ENCODE data around the gene NPEPL1. TPM values are rescaled to one million over a fixed set of nuclear protein-coding genes. Genes with fewer than 3 reads are reported as not detected.

Gene NPEPL1
- total RNA-seq, 2 donors from 2014 or later, result 31.4 to 38.2 TPM

DNA sequence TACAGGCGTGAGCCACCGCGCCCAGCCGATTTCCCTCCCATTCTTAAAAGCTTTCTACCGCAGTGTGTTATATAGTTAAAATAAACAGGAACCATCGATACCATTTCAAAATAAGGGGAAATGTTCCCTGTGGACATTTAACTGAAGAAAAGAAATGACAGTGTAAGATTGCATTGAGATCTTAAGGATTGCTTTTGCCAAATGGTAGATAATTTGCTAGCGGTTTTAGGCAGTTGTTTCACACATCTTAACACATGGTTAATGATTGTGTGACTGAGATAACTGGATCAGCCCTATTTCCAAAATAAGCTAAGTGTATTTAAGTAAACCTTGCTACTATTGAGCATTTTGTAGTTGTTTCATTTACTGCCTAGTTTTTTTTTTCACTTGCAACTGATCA lies 25.9 kb upstream of the NPEPL1 start:
- peaks cover 0 to 16% of the 10 kb centered on the region in 2 donors for H3K36me3 ChIP-seq (replicated peaks in 1 of 2; ENCODE audit: insufficient read depth in 1 of 2, low read depth in 2 of 2)
- no peak overlapping the region for H3K27ac ChIP-seq

DNA sequence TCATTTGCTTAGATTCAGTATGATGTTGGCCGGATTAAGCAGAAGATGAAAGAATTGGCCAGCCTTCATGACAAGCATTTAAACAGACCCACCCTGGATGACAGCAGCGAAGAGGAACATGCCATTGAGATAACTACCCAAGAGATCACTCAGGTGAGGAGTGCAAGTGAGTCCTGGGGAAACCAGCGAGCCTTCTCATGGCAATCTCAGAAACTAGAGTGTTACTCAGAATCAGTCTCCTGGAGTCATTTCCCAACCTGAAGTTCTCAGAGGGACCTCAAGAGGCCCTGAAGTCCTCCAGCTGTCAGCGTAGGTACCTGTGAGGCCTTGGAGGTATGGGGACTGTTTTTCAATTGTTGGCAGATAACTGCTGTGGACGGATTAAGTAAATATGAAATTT lies 24.6 kb upstream of the NPEPL1 start:
- WGBS, 2 donors, result 80 to 89% methylated on average over 5 of the region's 5 CpGs
- Histone ChIP-seq H3K4me3 (no peak overlapping the region), H3K27ac (no peak overlapping the region), H3K36me3 (replicated peaks in 1 of 2; ENCODE audit: insufficient read depth in 1 of 2, low read depth in 2 of 2) (peaks cover 0 to 16% of the 10 kb centered on the region in 2 donors), H3K27me3 (no peaks in the 10 kb centered on the region), H3K4me1 (no peaks in the 10 kb centered on the region), H3K9me3 (no peaks in the 10 kb centered on the region)
- intact Hi-C loops (cut with DNase I), result no loop called here
- TF ChIP-seq, protein P1, sequence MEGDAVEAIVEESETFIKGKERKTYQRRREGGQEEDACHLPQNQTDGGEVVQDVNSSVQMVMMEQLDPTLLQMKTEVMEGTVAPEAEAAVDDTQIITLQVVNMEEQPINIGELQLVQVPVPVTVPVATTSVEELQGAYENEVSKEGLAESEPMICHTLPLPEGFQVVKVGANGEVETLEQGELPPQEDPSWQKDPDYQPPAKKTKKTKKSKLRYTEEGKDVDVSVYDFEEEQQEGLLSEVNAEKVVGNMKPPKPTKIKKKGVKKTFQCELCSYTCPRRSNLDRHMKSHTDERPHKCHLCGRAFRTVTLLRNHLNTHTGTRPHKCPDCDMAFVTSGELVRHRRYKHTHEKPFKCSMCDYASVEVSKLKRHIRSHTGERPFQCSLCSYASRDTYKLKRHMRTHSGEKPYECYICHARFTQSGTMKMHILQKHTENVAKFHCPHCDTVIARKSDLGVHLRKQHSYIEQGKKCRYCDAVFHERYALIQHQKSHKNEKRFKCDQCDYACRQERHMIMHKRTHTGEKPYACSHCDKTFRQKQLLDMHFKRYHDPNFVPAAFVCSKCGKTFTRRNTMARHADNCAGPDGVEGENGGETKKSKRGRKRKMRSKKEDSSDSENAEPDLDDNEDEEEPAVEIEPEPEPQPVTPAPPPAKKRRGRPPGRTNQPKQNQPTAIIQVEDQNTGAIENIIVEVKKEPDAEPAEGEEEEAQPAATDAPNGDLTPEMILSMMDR (IDR thresholded peaks at IDR 0.05), result no peak
- no peak for TF ChIP-seq POLR2A (IDR thresholded peaks at IDR 0.05)
- DNase-seq (no peak), ATAC-seq (no peak)

More for the DNA sequence above, 25.9 kb upstream of the NPEPL1 start:
- DNase-seq (no peak), ATAC-seq (no peak)
- intact Hi-C loops (cut with DNase I), result no loop called here
- Histone ChIP-seq H3K4me1 (no peaks in the 10 kb centered on the region), H3K27me3 (no peaks in the 10 kb centered on the region), H3K9me3 (no peaks in the 10 kb centered on the region), H3K4me3 (no peak overlapping the region)
- TF ChIP-seq POLR2A (IDR thresholded peaks at IDR 0.05), result no peak
- TF ChIP-seq, protein P1 (IDR thresholded peaks at IDR 0.05), result no peak
- WGBS, 2 donors, result 78 to 86% methylated on average over 7 of the region's 7 CpGs

DNA sequence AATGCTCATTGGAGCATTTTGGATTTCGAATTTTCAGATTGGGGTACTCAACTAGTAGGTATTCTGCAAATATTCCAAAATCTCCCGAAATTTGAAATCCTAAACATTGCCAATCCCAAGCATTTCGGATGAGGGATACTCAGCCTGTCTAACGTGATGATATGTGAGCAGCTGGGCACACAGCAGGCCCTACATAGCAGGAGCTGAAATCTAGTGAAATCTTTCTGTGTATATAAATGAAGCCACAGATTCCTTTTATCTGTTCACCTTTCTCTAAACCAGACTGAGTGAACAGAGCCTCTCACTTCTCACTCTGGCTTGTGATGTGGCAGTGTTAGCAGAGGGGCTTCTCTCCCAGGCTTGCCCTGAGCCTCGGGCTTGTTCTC lies 23.7 kb upstream of the NPEPL1 start:
- ATAC-seq (no peak), DNase-seq (no peak)
- intact Hi-C loops (cut with DNase I), result no loop called here
- no peak for TF ChIP-seq POLR2A (IDR thresholded peaks at IDR 0.05)
- TF ChIP-seq, protein P1 (IDR thresholded peaks at IDR 0.05), result no peak
- no peaks in the 10 kb centered on the region for H3K27me3 ChIP-seq
- no peaks in the 10 kb centered on the region for H3K4me1 ChIP-seq
- WGBS, 2 donors, result 78 to 82% methylated on average over 5 of the region's 5 CpGs
- peaks cover 0 to 21% of the 10 kb centered on the region in 2 donors for H3K36me3 ChIP-seq (replicated peaks in 1 of 2; ENCODE audit: insufficient read depth in 1 of 2, low read depth in 2 of 2)
- H3K4me3 ChIP-seq, result no peak overlapping the region
- H3K27ac ChIP-seq, result no peak overlapping the region
- H3K9me3 ChIP-seq, result no peaks in the 10 kb centered on the region

- ATAC-seq, result no peak
- peaks cover 2 to 22% of the 10 kb centered on the region in 2 donors for H3K36me3 ChIP-seq (replicated peaks in 1 of 2; ENCODE audit: insufficient read depth in 1 of 2, low read depth in 2 of 2)
- no peak for DNase-seq
- H3K4me3 ChIP-seq, result no peak overlapping the region
- no peaks in the 10 kb centered on the region for H3K4me1 ChIP-seq
- H3K27ac ChIP-seq, result no peak overlapping the region
- no peaks in the 10 kb centered on the region for H3K9me3 ChIP-seq
- intact Hi-C loops (cut with DNase I), result no loop called here
- WGBS, 2 donors, result 77 to 78% methylated on average over 11 to 16 of the region's 16 CpGs
- TF ChIP-seq, protein P1 (IDR thresholded peaks at IDR 0.05), result no peak
- TF ChIP-seq POLR2A (IDR thresholded peaks at IDR 0.05), result no peak
- no peaks in the 10 kb centered on the region for H3K27me3 ChIP-seq
Observed at GRCh38 chr20:58669287-58670006, 23.2 kb upstream of the NPEPL1 start.

DNA sequence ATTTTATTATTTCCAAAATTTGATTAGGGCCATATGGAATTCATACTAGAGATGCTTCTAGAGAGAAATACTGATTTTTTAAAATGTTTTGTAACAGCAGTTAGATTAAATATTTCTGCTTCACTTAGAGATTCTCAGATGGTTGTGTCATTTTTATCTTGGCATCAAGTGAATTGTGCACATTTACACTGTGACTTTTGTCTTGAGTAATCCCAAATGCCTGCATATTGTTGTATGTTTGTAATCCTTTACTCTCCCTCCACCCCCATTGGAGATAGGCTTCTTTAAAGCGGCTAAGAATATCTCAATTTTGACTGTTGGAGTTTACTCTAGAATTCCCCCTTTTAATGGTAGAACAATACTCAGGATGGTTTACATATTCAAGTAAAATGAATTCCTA lies 22.5 kb upstream of the NPEPL1 start:
- Histone ChIP-seq H3K27me3 (no peaks in the 10 kb centered on the region), H3K4me1 (no peaks in the 10 kb centered on the region), H3K4me3 (no peak overlapping the region), H3K27ac (no peak overlapping the region), H3K9me3 (no peaks in the 10 kb centered on the region), H3K36me3 (replicated peaks in 1 of 2; ENCODE audit: insufficient read depth in 1 of 2, low read depth in 2 of 2) (peaks cover 8 to 27% of the 10 kb centered on the region in 2 donors)
- no peak for TF ChIP-seq POLR2A (IDR thresholded peaks at IDR 0.05)
- TF ChIP-seq, protein P1 (IDR thresholded peaks at IDR 0.05), result no peak
- intact Hi-C loops (cut with DNase I), result no loop called here
- DNase-seq (no peak), ATAC-seq (no peak)
- 95 to 96% methylated on average over 1 of the region's 1 CpG for WGBS, 2 donors
